GM10248 (cell line): ENCODE data around the gene PFKM.

Experiments
- CTCF ChIA-PET: fragments of 300-600 bp; sonication (Branson Sonifier 250); formaldehyde crosslinking; extraction: SDS; loops from one replicate; lab custom pipeline; 2021; ENCODE audit warnings: antibody characterized with exemption; lab: Yijun Ruan, JAX
- POLR2A ChIA-PET: fragments of 350-650 bp; sonication (Branson Sonifier 250); formaldehyde crosslinking; extraction: SDS; loops from one replicate; lab custom pipeline; 2020; ENCODE audit warnings: antibody characterized with exemption; lab: Yijun Ruan, JAX
- DNase-seq: peaks from one replicate; pipeline ENCODE4 v3.0.0; 2012; ENCODE audit errors: extremely low spot score
- TF ChIP-seq, protein P1 (sequence below): IDR thresholded peaks from 2 replicates; pipeline ENCODE4 v1.5.1; 2012; ENCODE audit warnings: mild to moderate bottlenecking, low read depth; ENCODE audit errors: extremely low read depth, missing control alignments, control extremely low read depth

The PFKM gene

GRCh38 chr12:48084841-48085460 is 34.2 kb upstream of the PFKM start:
- TF ChIP-seq, protein P1, sequence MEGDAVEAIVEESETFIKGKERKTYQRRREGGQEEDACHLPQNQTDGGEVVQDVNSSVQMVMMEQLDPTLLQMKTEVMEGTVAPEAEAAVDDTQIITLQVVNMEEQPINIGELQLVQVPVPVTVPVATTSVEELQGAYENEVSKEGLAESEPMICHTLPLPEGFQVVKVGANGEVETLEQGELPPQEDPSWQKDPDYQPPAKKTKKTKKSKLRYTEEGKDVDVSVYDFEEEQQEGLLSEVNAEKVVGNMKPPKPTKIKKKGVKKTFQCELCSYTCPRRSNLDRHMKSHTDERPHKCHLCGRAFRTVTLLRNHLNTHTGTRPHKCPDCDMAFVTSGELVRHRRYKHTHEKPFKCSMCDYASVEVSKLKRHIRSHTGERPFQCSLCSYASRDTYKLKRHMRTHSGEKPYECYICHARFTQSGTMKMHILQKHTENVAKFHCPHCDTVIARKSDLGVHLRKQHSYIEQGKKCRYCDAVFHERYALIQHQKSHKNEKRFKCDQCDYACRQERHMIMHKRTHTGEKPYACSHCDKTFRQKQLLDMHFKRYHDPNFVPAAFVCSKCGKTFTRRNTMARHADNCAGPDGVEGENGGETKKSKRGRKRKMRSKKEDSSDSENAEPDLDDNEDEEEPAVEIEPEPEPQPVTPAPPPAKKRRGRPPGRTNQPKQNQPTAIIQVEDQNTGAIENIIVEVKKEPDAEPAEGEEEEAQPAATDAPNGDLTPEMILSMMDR: no peak
- ChIA-PET CTCF (interaction anchor here (0.8 to 1.5 kb wide), 4 partner anchors 18 to 136 kb away, joined by 3 read pairs; no protein-coding TSS in a partner anchor), POLR2A (no interaction called here)
- peak; percentile 32 for DNase-seq

GRCh38 chr12:48086327-48086726 is 32.8 kb upstream of the PFKM start:
- CTCF ChIA-PET: interaction anchor here (0.9 kb wide), 1 partner anchor 30 kb away, joined by 3 read pairs; no protein-coding TSS in a partner anchor
- no peak for DNase-seq
- POLR2A ChIA-PET: no interaction called here
- TF ChIP-seq, protein P1: no peak

- POLR2A ChIA-PET: interaction anchor here (0.6 kb wide), 1 partner anchor 15 kb away, joined by 5 read pairs; no protein-coding TSS in a partner anchor
- DNase-seq: no peak
- CTCF ChIA-PET: interaction anchor here (0.9 to 1.8 kb wide), 5 partner anchors 11 to 526 kb away, joined by 3 to 4 read pairs (median 3); no protein-coding TSS in a partner anchor
- TF ChIP-seq, protein P1: no peak
These were observed 26.6 kb upstream of the PFKM start for GRCh38 chr12:48092611-48093010.

GRCh38 chr12:48104531-48104930 is 14.6 kb upstream of the PFKM start:
- ChIA-PET CTCF (interaction anchor here (1.3 to 1.7 kb wide), 3 partner anchors 15 to 48 kb away, joined by 3 to 4 read pairs (median 3); partner anchors contain the start of gene PFKM), POLR2A (no interaction called here)
- TF ChIP-seq, protein P1: no peak
- DNase-seq: no peak

DNA sequence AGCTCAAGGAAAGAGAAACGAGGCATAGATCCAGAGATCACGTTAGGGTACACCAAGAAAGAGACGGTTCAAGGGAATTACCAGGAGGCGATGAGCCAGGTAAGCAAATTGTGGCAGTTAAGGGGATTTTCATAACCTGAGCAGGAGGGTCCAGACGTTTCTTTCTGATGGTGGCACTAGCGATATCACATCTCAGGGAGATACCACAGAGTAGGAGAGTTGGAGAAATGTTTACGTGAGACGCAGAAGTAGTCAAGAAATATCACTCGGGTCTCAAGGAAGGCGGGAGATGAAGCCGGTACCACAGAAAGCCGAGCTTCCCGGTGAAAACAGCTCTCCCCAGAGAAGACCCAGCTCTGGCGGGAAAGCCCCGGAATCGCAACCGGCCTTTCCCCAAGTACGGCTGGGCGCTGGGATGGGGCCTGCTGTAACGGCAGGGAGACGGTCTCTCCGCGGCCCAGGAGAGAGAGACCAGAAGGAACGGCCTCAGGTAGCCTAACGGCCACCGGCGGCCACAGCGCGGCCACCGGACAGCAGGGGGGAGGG is 13.8 kb upstream of the PFKM start:
- CTCF ChIA-PET: interaction anchor here (0.6 to 1.7 kb wide), 5 partner anchors 11 to 37 kb away, joined by 3 to 4 read pairs (median 3); partner anchors contain the start of gene PFKM
- peak; percentile 33 for DNase-seq
- POLR2A ChIA-PET: interaction anchor here (0.9 to 1.0 kb wide), 2 partner anchors 14 to 51 kb away, joined by 3 to 5 read pairs; partner anchors contain the start of genes ASB8 and PFKM
- TF ChIP-seq, protein P1: no peak

GRCh38 chr12:48105867-48106680 is 13.1 kb upstream of the PFKM start, which contains the start of gene SENP1:
Gene SENP1 (minus strand): TSS chr12:48106079. CDS start chr12:48101472, 4,607 bp downstream.
- ChIA-PET CTCF (interaction anchor here (0.6 to 1.9 kb wide), 8 partner anchors 11 to 115 kb away, joined by 3 to 6 read pairs (median 3); partner anchors contain the start of genes ASB8 and PFKM), POLR2A (interaction anchor here (0.9 to 1.0 kb wide), 3 partner anchors 13 to 51 kb away, joined by 3 to 5 read pairs (median 3); partner anchors contain the start of genes ASB8 and PFKM)
- DNase-seq: peak; percentile 86
- TF ChIP-seq, protein P1: no peak
